Measurements from ENCODE around the gene PIGO.
A peak's percentile ranks its signal among the peaks of the same experiment; 100 is the strongest.

Gene PIGO

GRCh38 chr9:35079426-35080341 is 16.7 kb downstream of the PIGO start, which contains the start of gene FANCG:
TSS of gene FANCG (minus strand) at chr9:35079942. CDS start at chr9:35079524, 418 bp downstream.
- H3K4me3 ChIP-seq (replicated peaks; ENCODE audit: low read depth, low read length) = peak within 1 kb of the TSS; percentile 83
- peak; percentile 81 for DNase-seq (ENCODE audit: extremely low read depth, low read depth)

GRCh38 chr9:35079041-35079425 is 17.4 kb downstream of the PIGO start:
- no peak for DNase-seq (ENCODE audit: extremely low read depth, low read depth)
- H3K4me3 ChIP-seq (replicated peaks; ENCODE audit: low read depth, low read length) = peak overlapping the region; percentile 83
- no peak for TF ChIP-seq CTCF (IDR thresholded peaks at IDR 0.05; ENCODE audit: low read depth, low read length, missing control alignments)

More at GRCh38 chr9:35079426-35080341, 16.7 kb downstream of the PIGO start, which contains the start of gene FANCG:
- TF ChIP-seq CTCF (IDR thresholded peaks at IDR 0.05; ENCODE audit: low read depth, low read length, missing control alignments) = no peak

- DNase-seq (ENCODE audit: extremely low read depth, low read depth) = no peak
- H3K4me3 ChIP-seq (replicated peaks; ENCODE audit: low read depth, low read length) = peak overlapping the region; percentile 83
- no peak for TF ChIP-seq CTCF (IDR thresholded peaks at IDR 0.05; ENCODE audit: low read depth, low read length, missing control alignments)
These were observed 18.3 kb downstream of the PIGO start for GRCh38 chr9:35078066-35078465.

- DNase-seq (ENCODE audit: extremely low read depth, low read depth) = no peak
- no peak for TF ChIP-seq CTCF (IDR thresholded peaks at IDR 0.05; ENCODE audit: low read depth, low read length, missing control alignments)
- no peak overlapping the region for H3K4me3 ChIP-seq (replicated peaks; ENCODE audit: low read depth, low read length)
These were observed 19.5 kb downstream of the PIGO start for GRCh38 chr9:35076848-35077247.

- no peak for TF ChIP-seq CTCF (IDR thresholded peaks at IDR 0.05; ENCODE audit: low read depth, low read length, missing control alignments)
- DNase-seq (ENCODE audit: extremely low read depth, low read depth) = no peak
- no peak overlapping the region for H3K4me3 ChIP-seq (replicated peaks; ENCODE audit: low read depth, low read length)
These were observed 21.0 kb downstream of the PIGO start for GRCh38 chr9:35075358-35075757.

- no peak overlapping the region for H3K4me3 ChIP-seq (replicated peaks; ENCODE audit: low read depth, low read length)
- no peak for DNase-seq (ENCODE audit: extremely low read depth, low read depth)
- no peak for TF ChIP-seq CTCF (IDR thresholded peaks at IDR 0.05; ENCODE audit: low read depth, low read length, missing control alignments)
These were observed 21.6 kb downstream of the PIGO start for GRCh38 chr9:35074791-35075190.

All from HFF-Myc (cell line).